Measurements from ENCODE around the gene CEBPE.

Gene CEBPE

GRCh38 chr14:23143911-23144310 is 24.9 kb upstream of the CEBPE start:
- DNase-seq (ENCODE audit: low spot score), result no peak

GRCh38 chr14:23142826-23143225 is 23.8 kb upstream of the CEBPE start:
- no peak for DNase-seq (ENCODE audit: low spot score)

- DNase-seq (ENCODE audit: low spot score), result no peak
Measured at GRCh38 chr14:23141706-23142444, 22.8 kb upstream of the CEBPE start.

GRCh38 chr14:23140371-23140770 is 21.3 kb upstream of the CEBPE start:
- DNase-seq (ENCODE audit: low spot score), result no peak

DNA sequence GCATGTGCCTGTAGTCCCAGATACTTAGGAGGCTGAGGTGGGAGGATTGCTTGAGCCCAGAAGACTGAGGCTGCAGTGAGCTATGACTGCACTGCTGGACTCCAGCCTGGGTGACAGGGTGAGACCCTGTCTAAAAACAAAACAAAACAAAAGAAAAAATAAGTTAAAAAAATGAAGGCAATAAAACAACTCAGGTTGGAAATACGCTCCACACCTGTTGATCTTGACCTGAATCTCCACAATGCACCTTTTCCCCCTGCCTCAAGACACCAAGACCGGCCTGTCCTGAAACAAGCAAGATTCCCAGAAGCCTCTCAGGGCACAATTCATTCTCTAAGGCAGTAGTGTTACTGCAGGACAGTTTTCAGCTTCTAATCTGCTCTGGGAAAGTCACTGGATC is 20.8 kb upstream of the CEBPE start:
- DNase-seq (ENCODE audit: low spot score), result no peak

DNA sequence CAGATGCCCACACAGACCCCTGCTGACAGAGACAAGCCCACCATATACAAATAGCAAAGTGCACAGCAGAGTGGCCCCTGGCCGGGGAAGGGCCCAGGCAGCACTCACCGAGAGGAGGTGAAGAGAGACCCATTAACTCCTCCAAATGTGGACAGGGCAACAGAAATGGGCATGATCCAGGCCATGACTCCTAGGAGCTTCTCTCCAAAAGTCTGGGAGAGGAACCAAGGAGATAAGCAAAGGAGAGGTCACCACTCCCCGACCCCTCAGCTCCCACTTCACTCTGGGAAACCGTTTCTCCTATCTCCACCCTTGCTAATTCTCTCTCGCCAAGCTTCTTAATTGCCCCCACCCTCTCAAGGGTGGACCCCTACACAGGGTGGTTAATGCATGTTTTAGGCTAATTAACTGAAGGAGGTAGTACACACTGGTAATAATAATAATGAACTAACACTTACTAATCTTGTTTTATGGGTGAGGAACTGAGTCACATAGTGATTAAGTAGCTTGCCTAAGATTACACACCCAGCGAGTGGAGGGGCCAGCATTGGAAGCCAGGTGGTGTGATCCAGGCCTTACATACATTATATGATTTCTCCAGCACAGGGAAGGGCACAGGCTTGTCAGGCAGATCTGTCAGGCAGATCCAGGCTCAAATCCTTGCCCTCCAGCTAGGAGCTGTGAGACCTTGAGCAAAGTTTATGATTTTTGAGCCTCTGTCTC is 18.9 kb upstream of the CEBPE start:
- no peak for DNase-seq (ENCODE audit: low spot score)

- no peak for DNase-seq (ENCODE audit: low spot score)
Measured at GRCh38 chr14:23137192-23137812, 18.2 kb upstream of the CEBPE start.

- DNase-seq (ENCODE audit: low spot score), result no peak
Measured at GRCh38 chr14:23136566-23137133, 17.6 kb upstream of the CEBPE start.

- no peak for DNase-seq (ENCODE audit: low spot score)
Measured at GRCh38 chr14:23132970-23133369, 13.9 kb upstream of the CEBPE start.

GRCh38 chr14:23131482-23131881 is 12.4 kb upstream of the CEBPE start:
- DNase-seq (ENCODE audit: low spot score), result no peak

GRCh38 chr14:23130871-23131270 is 11.8 kb upstream of the CEBPE start:
- no peak for DNase-seq (ENCODE audit: low spot score)

DNA sequence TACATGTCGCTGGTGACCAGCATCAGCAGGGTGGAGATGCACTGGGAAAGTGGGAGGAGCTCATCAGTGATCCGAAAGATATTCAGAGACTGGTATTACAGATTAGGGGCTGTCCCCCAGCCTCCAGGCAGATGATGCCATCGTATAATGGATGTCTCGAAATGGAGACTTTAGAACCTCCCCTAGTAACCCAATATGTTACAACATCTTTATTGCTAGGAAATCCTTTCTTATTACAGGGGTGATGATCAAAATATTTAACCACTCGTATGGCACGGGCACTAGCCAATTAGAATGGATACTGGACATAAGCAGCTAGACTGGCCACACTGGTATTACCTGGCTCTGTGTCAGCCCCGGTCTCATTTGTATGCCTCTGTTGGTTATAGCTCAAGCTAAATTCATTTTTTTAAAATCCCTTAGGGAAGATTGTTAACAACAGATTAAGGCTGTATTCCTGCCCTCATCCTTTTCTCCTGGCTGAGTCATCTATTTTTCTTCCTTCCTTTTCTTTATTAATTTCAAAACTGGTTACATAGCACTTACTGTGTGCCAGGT is 10.8 kb upstream of the CEBPE start:
- DNase-seq (ENCODE audit: low spot score), result no peak

- DNase-seq (ENCODE audit: low spot score), result no peak
Measured at GRCh38 chr14:23128969-23129758, 10.1 kb upstream of the CEBPE start.

DNA sequence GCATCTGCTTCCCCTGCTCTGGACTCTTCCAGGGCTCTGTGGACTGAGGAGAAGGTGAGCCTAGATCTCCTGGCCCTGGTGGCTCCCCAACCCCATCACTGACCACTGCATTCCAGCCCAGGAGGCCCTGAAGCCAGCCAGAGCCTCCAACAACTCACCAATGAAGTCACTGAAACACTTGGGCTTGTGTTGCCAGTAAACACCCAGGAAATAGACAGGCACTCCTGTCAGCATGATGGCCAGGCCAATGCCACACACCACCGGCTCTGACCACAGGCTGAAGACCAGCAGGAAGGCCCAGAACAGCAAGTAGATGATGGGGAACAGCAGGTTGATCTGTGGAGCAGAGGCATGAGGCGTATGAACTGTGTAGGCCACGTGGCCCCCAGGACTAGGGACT is 8.8 kb upstream of the CEBPE start:
- no peak for DNase-seq (ENCODE audit: low spot score)

DNA sequence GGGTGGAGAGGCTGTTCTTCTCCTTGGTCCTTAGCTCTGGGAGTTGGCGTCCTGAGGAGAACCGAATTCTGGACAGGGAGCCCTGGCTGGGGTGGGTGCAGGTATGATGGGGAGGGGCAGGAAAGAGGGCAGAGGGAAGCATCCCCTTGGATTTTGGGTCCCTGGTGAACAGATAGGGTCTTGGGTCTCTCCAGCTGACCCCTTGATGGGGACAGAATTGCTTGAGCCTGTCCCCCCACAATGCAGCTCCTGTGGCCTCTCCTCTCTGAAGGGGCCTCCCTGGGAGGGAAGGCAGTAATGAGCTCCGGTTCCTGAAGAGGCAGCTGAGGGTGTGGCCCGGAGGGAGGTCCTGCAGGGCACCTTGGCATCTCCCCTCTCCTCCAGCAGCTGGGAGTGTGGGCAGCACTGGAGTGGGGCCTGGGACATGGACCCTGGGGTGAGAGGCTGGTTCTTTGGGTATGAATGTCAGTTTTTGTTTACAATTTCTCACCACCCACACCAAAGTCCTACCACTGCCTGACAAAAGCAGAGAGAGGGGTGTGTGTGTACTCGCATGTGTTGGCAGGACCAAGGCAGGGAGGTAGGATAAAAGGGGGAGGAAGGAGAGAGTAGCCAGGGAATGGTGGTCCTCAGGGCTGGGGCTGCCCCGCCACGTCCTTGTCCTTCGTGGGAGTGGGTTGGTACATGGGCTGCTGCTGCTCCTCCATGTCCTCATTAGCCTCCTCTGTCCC is 7.7 kb upstream of the CEBPE start:
- DNase-seq (ENCODE audit: low spot score), result no peak

DNA sequence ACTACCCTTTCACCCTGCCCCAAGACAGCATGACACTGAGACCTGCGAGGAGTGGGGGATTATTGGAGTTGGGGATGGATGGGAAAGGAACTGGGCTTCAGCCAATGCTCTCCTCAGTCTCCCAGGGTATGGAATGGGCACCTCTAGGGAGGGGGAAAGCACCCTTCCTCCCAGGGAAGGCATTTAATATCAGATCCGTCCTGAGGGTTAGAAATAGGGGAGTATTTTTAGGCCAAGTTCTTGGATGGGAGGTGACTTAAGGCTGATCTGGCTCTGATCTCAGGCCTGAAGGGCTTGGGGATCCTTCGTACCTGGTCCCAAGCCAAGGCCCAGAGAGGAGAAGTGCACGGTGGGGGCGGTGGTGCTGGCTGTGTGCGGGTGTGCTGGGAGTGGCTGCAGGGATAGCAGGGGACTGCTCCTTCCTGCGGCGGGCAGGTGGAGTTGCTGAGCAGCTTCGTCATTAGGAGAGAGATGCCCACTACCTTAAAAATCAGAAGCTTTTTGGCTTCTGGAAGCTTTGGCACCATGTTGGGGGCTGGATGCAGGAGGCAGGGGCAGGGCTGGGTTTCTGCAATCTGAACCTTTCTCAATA is 7.0 kb upstream of the CEBPE start:
- DNase-seq (ENCODE audit: low spot score), result no peak

- DNase-seq (ENCODE audit: low spot score), result no peak
Measured at GRCh38 chr14:23125011-23125410, 6.0 kb upstream of the CEBPE start.

DNA sequence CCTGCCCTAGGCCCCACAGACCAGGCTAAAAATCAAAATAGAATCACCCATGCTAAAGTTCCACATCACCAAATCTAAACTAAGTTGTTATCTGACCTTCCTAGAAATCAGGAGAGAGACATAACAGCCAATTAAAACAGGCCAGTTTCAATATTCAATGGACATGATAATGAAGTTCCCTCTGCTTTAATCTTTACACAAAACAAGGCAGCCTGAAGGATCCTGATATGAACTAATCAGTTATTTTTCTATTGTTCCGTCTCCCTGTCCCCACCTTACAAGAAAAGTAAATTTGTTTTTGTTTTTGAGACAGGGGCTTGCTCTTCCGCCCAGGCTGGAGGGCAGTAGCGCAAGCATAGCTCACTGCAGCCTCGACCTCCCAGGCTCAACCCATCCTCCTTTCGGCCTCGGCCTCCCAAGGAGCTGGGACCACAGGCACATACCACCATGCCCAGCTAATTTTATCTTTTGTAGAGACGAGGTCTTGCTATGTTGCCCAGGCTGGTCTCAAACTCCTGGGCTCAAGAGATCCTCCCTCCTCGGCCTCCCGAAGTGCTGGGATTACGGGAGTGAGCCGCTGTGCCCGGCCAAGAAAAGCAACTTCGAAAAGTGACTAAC is 5.4 kb upstream of the CEBPE start:
- DNase-seq (ENCODE audit: low spot score), result no peak

- DNase-seq (ENCODE audit: low spot score), result no peak
Measured at GRCh38 chr14:23123419-23123818, 4.4 kb upstream of the CEBPE start.

- DNase-seq (ENCODE audit: low spot score), result no peak
Measured at GRCh38 chr14:23122086-23122485, 3.0 kb upstream of the CEBPE start.
